GM23338 (cell line): ENCODE data around the gene EEF2K. TPM values are rescaled to one million over a fixed set of nuclear protein-coding genes. Genes with fewer than 3 reads are reported as not detected.
A peak's percentile ranks its signal among the peaks of the same experiment; 100 is the strongest.
"Not testable (repeated sequence)": the region's sequence is repeated elsewhere in the genome, so short reads cannot be mapped to it uniquely, and the experiment has no call there.

Experiments used
- ATAC-seq: fragments of 200-7000 bp; cut with Tn5 transposase; 3 replicates; pipeline ENCODE4 v1.9.1; 2020
- DNase-seq: peaks from one replicate; pipeline ENCODE4 v3.0.0-alpha.2; 2015; ENCODE audit warnings: low spot score
- H2AFZ ChIP-seq: fragments of 200-600 bp; sonication (generic); 2 replicates; pipeline ENCODE4 v1.8.0; 2016; ENCODE audit warnings: antibody characterized with exemption, mild to moderate bottlenecking, moderate library complexity
- H3F3A ChIP-seq: fragments of 200-600 bp; sonication (generic); replicated peaks from 2 replicates; pipeline ENCODE4 v1.8.0; 2017; ENCODE audit warnings: antibody characterized with exemption, mixed run types, low read depth
- H3K27ac ChIP-seq: fragments of 200-600 bp; sonication (generic); 2 replicates; pipeline ENCODE4 v1.6.1; 2016; ENCODE audit warnings: low read depth
- H3K27me3 ChIP-seq: fragments of 200-600 bp; sonication (generic); 2 replicates; pipeline ENCODE4 v1.8.0; 2016; ENCODE audit warnings: mild to moderate bottlenecking, mixed run types, moderate library complexity; ENCODE audit not compliant: insufficient read depth
- H3K36me3 ChIP-seq: fragments of 200-600 bp; sonication (generic); 2 replicates; pipeline ENCODE4 v1.8.0; 2016; ENCODE audit warnings: mild to moderate bottlenecking; ENCODE audit not compliant: insufficient read depth
- H3K4me1 ChIP-seq: fragments of 200-600 bp; sonication (generic); 2 replicates; pipeline ENCODE4 v1.8.0; 2016; ENCODE audit warnings: mild to moderate bottlenecking, moderate library complexity; ENCODE audit not compliant: insufficient read depth
- H3K4me2 ChIP-seq: fragments of 200-600 bp; sonication (generic); 2 replicates; pipeline ENCODE4 v1.7.1; 2017; ENCODE audit warnings: mixed run types
- H3K4me3 ChIP-seq: fragments of 200-600 bp; sonication (generic); 2 replicates; pipeline ENCODE4 v1.6.1; 2016; ENCODE audit warnings: mixed run types
- H3K79me2 ChIP-seq: fragments of 200-600 bp; sonication (generic); replicated peaks from 2 replicates; pipeline ENCODE4 v1.8.0; 2017; ENCODE audit warnings: mild to moderate bottlenecking; ENCODE audit not compliant: insufficient read depth
- H3K9me2 ChIP-seq: fragments of 200-600 bp; sonication (generic); 2 replicates; pipeline ENCODE4 v1.8.0; 2017; ENCODE audit not compliant: insufficient read depth
- H4K20me1 ChIP-seq: fragments of 200-600 bp; sonication (generic); replicated peaks from 2 replicates; pipeline ENCODE4 v1.8.0; 2017; ENCODE audit warnings: mild to moderate bottlenecking; ENCODE audit not compliant: insufficient read depth
- H3K27ac Mint-ChIP-seq: 2 replicates; pipeline ENCODE4 v1.8.0; 2020; ENCODE audit warnings: inconsistent platforms, mild to moderate bottlenecking, moderate library complexity, mixed read lengths
- H3K27me3 Mint-ChIP-seq: 3 replicates; pipeline ENCODE4 v1.8.0; 2022; ENCODE audit warnings: low read depth, mild to moderate bottlenecking, moderate library complexity, mixed read lengths, inconsistent platforms; ENCODE audit not compliant: insufficient read depth, poor library complexity
- H3K36me3 Mint-ChIP-seq: 3 replicates; pipeline ENCODE4 v1.8.0; 2021; ENCODE audit warnings: low read depth, mild to moderate bottlenecking, inconsistent platforms, moderate library complexity, mixed read lengths
- H3K4me1 Mint-ChIP-seq: 3 replicates; pipeline ENCODE4 v1.8.0; 2020; ENCODE audit warnings: mild to moderate bottlenecking, inconsistent platforms, mixed read lengths
- H3K4me3 Mint-ChIP-seq: 3 replicates; pipeline ENCODE4 v1.8.0; 2021; ENCODE audit warnings: moderate library complexity, mild to moderate bottlenecking, inconsistent platforms, mixed read lengths
- H3K9me3 Mint-ChIP-seq: 3 replicates; pipeline ENCODE4 v1.8.0; 2020; ENCODE audit warnings: moderate library complexity, mild to moderate bottlenecking, inconsistent platforms, mixed read lengths
- CTCF ChIP-seq, 2 experiments: fragments of 200-600 bp in 1 of 2; sonication (generic) in 1 of 2; conservative IDR thresholded peaks; 2 replicates each; pipeline versions ENCODE4 v1.5.1 to v1.6.1; 2016 to 2017; ENCODE audit warnings: antibody characterized with exemption in 2 of 2, low read depth in 2 of 2, mild to moderate bottlenecking in 2 of 2, moderate library complexity in 1 of 2
- EZH2 ChIP-seq: fragments of 200-600 bp; sonication (generic); IDR thresholded peaks from one replicate; pipeline ENCODE4 v1.8.0; 2017; ENCODE audit warnings: antibody characterized with exemption, mild to moderate bottlenecking, low read depth; ENCODE audit not compliant: unreplicated experiment
- JUNB ChIP-seq: IDR thresholded peaks from one replicate; pipeline ENCODE4 v1.6.1; 2016; ENCODE audit warnings: antibody characterized with exemption; ENCODE audit not compliant: unreplicated experiment
- NANOG ChIP-seq: IDR thresholded peaks from 2 replicates; pipeline ENCODE4 v1.6.1; 2016; ENCODE audit warnings: antibody characterized with exemption, borderline replicate concordance
- POLR2AphosphoS5 ChIP-seq: IDR thresholded peaks from 2 replicates; pipeline ENCODE4 v1.6.1; 2016; ENCODE audit warnings: antibody characterized with exemption, low read depth
- STAT1 ChIP-seq: IDR thresholded peaks from one replicate; pipeline ENCODE4 v1.6.1; 2016; ENCODE audit warnings: antibody characterized with exemption; ENCODE audit not compliant: unreplicated experiment
- ZNF114 ChIP-seq: fragments of 250-450 bp; sonication (Bioruptor Pico); IDR thresholded peaks from 2 replicates; pipeline ENCODE4 v1.5.0; 2020; ENCODE audit warnings: mild to moderate bottlenecking, moderate library complexity
- ZNF462 ChIP-seq: fragments of 250-450 bp; sonication (Bioruptor Pico); IDR thresholded peaks from 2 replicates; pipeline ENCODE4 v1.5.0; 2020; ENCODE audit warnings: mild to moderate bottlenecking, moderate library complexity
- polyA plus RNA-seq: library from polyadenylated mRNA; unstranded; fragments of >200 nt; fragmentation: Nextera tagmentation; extraction: Ambion mirVana; gene quantifications from 2 replicates; pipeline ENCODE4 v1.2.1, GENCODE V29; 2016
- total RNA-seq: library from RNA; depleted of rRNA; stranded (reverse); fragments of >200 nt; shearing (Covaris generic); gene quantifications from 2 replicates; pipeline ENCODE4 v1.2.3, GENCODE V29; 2014
- TF ChIP-seq, protein P1 (sequence below): IDR thresholded peaks from one replicate; pipeline ENCODE4 v1.6.1; 2018; ENCODE audit warnings: antibody characterized with exemption; ENCODE audit not compliant: unreplicated experiment

EEF2K gene
- total and polyA plus RNA-seq, 2 experiments from 2014 or later, result 5.4 to 23.9 TPM

- no peak overlapping the region for H2AFZ ChIP-seq
- peak overlapping the region; percentile 50; the same call in 1 of the 2 replicates for H3K27ac ChIP-seq
- no peak overlapping the region for H3K4me2 ChIP-seq
- no peak for DNase-seq
- no peaks in the 10 kb centered on the region for H3K36me3 ChIP-seq
- TF ChIP-seq CTCF (conservative IDR thresholded peaks at IDR 0.05; ENCODE audit: low read depth in 2 of 2) (no peak), JUNB (no peak), ZNF114 (CRISPR knock-in tag) (no peak), POLR2AphosphoS5 (no peak), NANOG (no peak), STAT1 (no peak), ZNF462 (CRISPR knock-in tag) (no peak), EZH2 (no peak)
- TF ChIP-seq, protein P1, sequence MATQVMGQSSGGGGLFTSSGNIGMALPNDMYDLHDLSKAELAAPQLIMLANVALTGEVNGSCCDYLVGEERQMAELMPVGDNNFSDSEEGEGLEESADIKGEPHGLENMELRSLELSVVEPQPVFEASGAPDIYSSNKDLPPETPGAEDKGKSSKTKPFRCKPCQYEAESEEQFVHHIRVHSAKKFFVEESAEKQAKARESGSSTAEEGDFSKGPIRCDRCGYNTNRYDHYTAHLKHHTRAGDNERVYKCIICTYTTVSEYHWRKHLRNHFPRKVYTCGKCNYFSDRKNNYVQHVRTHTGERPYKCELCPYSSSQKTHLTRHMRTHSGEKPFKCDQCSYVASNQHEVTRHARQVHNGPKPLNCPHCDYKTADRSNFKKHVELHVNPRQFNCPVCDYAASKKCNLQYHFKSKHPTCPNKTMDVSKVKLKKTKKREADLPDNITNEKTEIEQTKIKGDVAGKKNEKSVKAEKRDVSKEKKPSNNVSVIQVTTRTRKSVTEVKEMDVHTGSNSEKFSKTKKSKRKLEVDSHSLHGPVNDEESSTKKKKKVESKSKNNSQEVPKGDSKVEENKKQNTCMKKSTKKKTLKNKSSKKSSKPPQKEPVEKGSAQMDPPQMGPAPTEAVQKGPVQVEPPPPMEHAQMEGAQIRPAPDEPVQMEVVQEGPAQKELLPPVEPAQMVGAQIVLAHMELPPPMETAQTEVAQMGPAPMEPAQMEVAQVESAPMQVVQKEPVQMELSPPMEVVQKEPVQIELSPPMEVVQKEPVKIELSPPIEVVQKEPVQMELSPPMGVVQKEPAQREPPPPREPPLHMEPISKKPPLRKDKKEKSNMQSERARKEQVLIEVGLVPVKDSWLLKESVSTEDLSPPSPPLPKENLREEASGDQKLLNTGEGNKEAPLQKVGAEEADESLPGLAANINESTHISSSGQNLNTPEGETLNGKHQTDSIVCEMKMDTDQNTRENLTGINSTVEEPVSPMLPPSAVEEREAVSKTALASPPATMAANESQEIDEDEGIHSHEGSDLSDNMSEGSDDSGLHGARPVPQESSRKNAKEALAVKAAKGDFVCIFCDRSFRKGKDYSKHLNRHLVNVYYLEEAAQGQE, result no peak
- 0 out of 2 replicates have a peak, but pooled peaks cover 4% of the 10 kb centered on the region for H4K20me1 ChIP-seq
- Mint-ChIP-seq H3K36me3 (peaks cover 34% of the 10 kb centered on the region), H3K27me3 (peaks cover 2% of the 10 kb centered on the region), H3K9me3 (no peaks in the 10 kb centered on the region; the same call in 2 of the 3 replicates), H3K27ac (no peak overlapping the region), H3K4me3 (no peak overlapping the region), H3K4me1 (no peaks in the 10 kb centered on the region)
- H3K9me2 ChIP-seq, result no peaks in the 10 kb centered on the region
- no peaks in the 10 kb centered on the region for H3K4me1 ChIP-seq
- no peak for ATAC-seq
- no peaks in the 10 kb centered on the region for H3F3A ChIP-seq
- no peak overlapping the region for H3K4me3 ChIP-seq
- peaks cover 42% of the 10 kb centered on the region for H3K79me2 ChIP-seq
- no peaks in the 10 kb centered on the region for H3K27me3 ChIP-seq
These were observed 10.2 kb downstream of the EEF2K start for GRCh38 chr16:22216191-22216831.

GRCh38 chr16:22216832-22217225 lies 10.8 kb downstream of the EEF2K start:
- not testable (repeated sequence) for H3K4me1 Mint-ChIP-seq, H3K4me3 ChIP-seq, H3K36me3 ChIP-seq, H3K27ac Mint-ChIP-seq, H3K9me2 ChIP-seq, H3K4me3 Mint-ChIP-seq, H3K9me3 Mint-ChIP-seq, H3K27me3 ChIP-seq, H3F3A ChIP-seq, H3K27me3 Mint-ChIP-seq, H3K4me2 ChIP-seq, H3K4me1 ChIP-seq, H2AFZ ChIP-seq, ATAC-seq, H4K20me1 ChIP-seq, H3K27ac ChIP-seq, DNase-seq
- peaks cover 28% of the 10 kb centered on the region for H3K36me3 Mint-ChIP-seq
- peaks cover 40% of the 10 kb centered on the region for H3K79me2 ChIP-seq
